K562 (cell line): ENCODE results near the gene APOC1. TPM values are rescaled to one million over a fixed set of nuclear protein-coding genes. Genes with fewer than 3 reads are reported as not detected.
A peak's percentile ranks its signal among the peaks of the same experiment; 100 is the strongest.
"Not testable (repeated sequence)": the region's sequence is repeated elsewhere in the genome, so short reads cannot be mapped to it uniquely, and the experiment has no call there.

Source experiments
- ATAC-seq: fragments of 200-7000 bp; cut with Tn5 transposase; 3 replicates; pipeline ENCODE4 v1.9.1; 2020; ENCODE audit warnings: moderate library complexity
- BruUV-seq: library from RNA; stranded (reverse); fragments of 400-500 nt; replicated peaks from 2 replicates; lab custom pipeline; 2021; lab: Mats Ljungman, UMichigan
- CTCF ChIA-PET: fragments of 300-600 bp; formaldehyde crosslinking; extraction: SDS; loops from one replicate; lab custom pipeline; 2021; ENCODE audit warnings: low intra/inter-chr PET ratio; lab: Yijun Ruan, JAX
- POLR2A ChIA-PET: fragments of 300-600, 350-650 bp; sonication (Branson Sonifier 250); formaldehyde crosslinking; extraction: SDS; loops from one replicate; lab custom pipeline; 2021; ENCODE audit warnings: antibody characterized with exemption, inconsistent platforms; lab: Yijun Ruan, JAX
- DNase-seq, 4 experiments: peaks; one replicate each; pipeline versions ENCODE4 v3.0.0 to v3.0.0-alpha.2; 2011 to 2018; ENCODE audit warnings: low spot score in 3 of 4, mixed read lengths in 3 of 4; ENCODE audit errors: extremely low read depth in 1 of 4
- FAIRE-seq: peaks from 2 replicates; lab custom pipeline; 2011; peaks lifted over from hg19 to GRCh38; lab: Jason Lieb, UNC
- H2AFZ ChIP-seq: 2 replicates; pipeline ENCODE4 v1.6.0; 2011; ENCODE audit warnings: low read depth, low read length, control low read depth, inconsistent platforms
- H3K27ac ChIP-seq: fragments of 200-600 bp; 3 replicates; pipeline ENCODE4 v1.8.0; 2011; ENCODE audit warnings: low read depth, mild to moderate bottlenecking, control low read depth, inconsistent platforms, low read length, moderate library complexity, mixed read lengths; ENCODE audit errors: extremely low read depth
- H3K27me3 ChIP-seq, 2 experiments: fragments of 300-600 bp in 1 of 2; 2 replicates in 1 of 2; 3 replicates in 1 of 2; pipeline versions ENCODE4 v1.6.0 to v1.8.0; 2011; ENCODE audit warnings: inconsistent platforms in 2 of 2, low read length in 2 of 2, mild to moderate bottlenecking in 1 of 2, mixed read lengths in 1 of 2, moderate library complexity in 1 of 2; ENCODE audit not compliant: control insufficient read depth in 2 of 2, insufficient read depth in 2 of 2
- H3K36me3 ChIP-seq: fragments of 300-600 bp; 3 replicates; pipeline ENCODE4 v1.8.0; 2011; ENCODE audit warnings: mild to moderate bottlenecking, low read length, inconsistent platforms; ENCODE audit not compliant: control insufficient read depth, insufficient read depth
- H3K4me1 ChIP-seq, 2 experiments: fragments of 200-600 bp in 1 of 2; replicated peaks in 1 of 2; 2 replicates in 1 of 2; 3 replicates in 1 of 2; pipeline versions ENCODE4 v1.5.1 to v1.8.0; 2011; ENCODE audit warnings: inconsistent platforms in 2 of 2, low read length in 2 of 2, mild to moderate bottlenecking in 1 of 2, mixed read lengths in 1 of 2, moderate library complexity in 1 of 2; ENCODE audit not compliant: control insufficient read depth in 2 of 2, insufficient read depth in 2 of 2
- H3K4me2 ChIP-seq: 2 replicates; pipeline ENCODE4 v1.6.1; 2011; ENCODE audit warnings: low read length, control low read depth, inconsistent platforms, mixed read lengths; ENCODE audit not compliant: insufficient read depth
- H3K4me3 ChIP-seq: fragments of 200-600 bp; sonication (generic), shearing (Covaris generic); 2 replicates; pipeline ENCODE4 v1.5.1; 2016; ENCODE audit warnings: control low read depth, inconsistent platforms
- H3K79me2 ChIP-seq: fragments of 200-600 bp; 3 replicates; pipeline ENCODE4 v1.8.0; 2011; ENCODE audit warnings: low read length, inconsistent platforms; ENCODE audit not compliant: control insufficient read depth, insufficient read depth
- H3K9ac ChIP-seq, 2 experiments: 2 replicates each; pipeline versions ENCODE4 v1.6.0 to v1.6.1; 2011; ENCODE audit warnings: low read depth in 2 of 2, low read length in 2 of 2, control low read depth in 1 of 2, inconsistent platforms in 1 of 2, mild to moderate bottlenecking in 1 of 2, mixed read lengths in 1 of 2; ENCODE audit not compliant: insufficient read depth in 1 of 2
- H3K9me1 ChIP-seq: one replicate; pipeline ENCODE4 v1.6.0; 2011; ENCODE audit warnings: inconsistent platforms, mild to moderate bottlenecking, low read length, moderate library complexity; ENCODE audit not compliant: control insufficient read depth, insufficient read depth
- H3K9me3 ChIP-seq: replicated peaks from 2 replicates; pipeline ENCODE4 v1.5.1; 2011; ENCODE audit warnings: low read depth, low read length, inconsistent platforms; ENCODE audit not compliant: control insufficient read depth, insufficient read depth
- H4K20me1 ChIP-seq: replicated peaks from 2 replicates; pipeline ENCODE4 v1.6.1; 2011; ENCODE audit warnings: low read length, inconsistent platforms, mixed read lengths; ENCODE audit not compliant: control insufficient read depth, insufficient read depth
- DMBX1 ChIP-seq: fragments of 250-450 bp; sonication (Bioruptor Pico); IDR thresholded peaks from 2 replicates; pipeline ENCODE4 v1.8.0; 2022; ENCODE audit warnings: inconsistent platforms, mild to moderate bottlenecking, moderate library complexity, borderline replicate concordance
- MCM2 ChIP-seq: fragments of 450-650 bp; IDR thresholded peaks from 2 replicates; pipeline ENCODE4 v1.6.1; 2017; ENCODE audit warnings: low read depth, mild to moderate bottlenecking
- ZNF3 ChIP-seq: fragments of 250-450 bp; sonication (Bioruptor Pico); IDR thresholded peaks from 2 replicates; pipeline ENCODE4 v1.5.0; 2021; ENCODE audit warnings: mild to moderate bottlenecking, moderate library complexity
- WGBS: fragments of 100-300 bp; shearing (Covaris generic); methylation state at CpG from one replicate; pipeline ENCODE4 v1.1.6; 2016; ENCODE audit warnings: low coverage, mixed read lengths; ENCODE audit not compliant: insufficient coverage; ENCODE audit errors: missing lambda C conversion rate; 5-methylcytosine and 5-hydroxymethylcytosine counted together
- in situ Hi-C: fragments of 300-500 bp; cut with MboI; formaldehyde crosslinking; loops from 4 replicates; pipeline ENCODE4 v1.15.0; 2018; ENCODE audit warnings: inconsistent platforms, mixed read lengths
- intact Hi-C: fragments of 100-400 bp; cut with micrococcal nuclease; formaldehyde crosslinking; loops from 2 replicates; pipeline ENCODE4 v1.14.2; 2022
- polyA plus RNA-seq, 8 experiments: library from polyadenylated mRNA; depleted of rRNA in 4 of 8; stranded (reverse) in 5 of 8; unstranded in 3 of 8; fragments of >200 nt; fragmentation: Nextera tagmentation in 2 of 8; fragmentation: Illumina TruSeq in 1 of 8; extraction: Ambion mirVana in 2 of 8; extraction: Trizol in 1 of 8; gene quantifications; 2 replicates each; pipeline versions ENCODE4 v1.2.1 to v1.2.3, GENCODE V29; 2011 to 2014; ENCODE audit warnings: inconsistent platforms in 1 of 8, missing spikeins in 1 of 8
- total RNA-seq, 7 experiments: library from RNA; depleted of rRNA in 6 of 7; stranded (reverse); fragments of >200 nt in 6 of 7; fragmentation: Illumina TruSeq in 2 of 7; extraction: Trizol in 2 of 7; gene quantifications; 2 replicates each; pipeline versions ENCODE4 v1.2.1 to v1.2.3, GENCODE V29; 2011 to 2021; ENCODE audit warnings: low replicate concordance in 1 of 7

APOC1 gene
- total and polyA plus RNA-seq, 9 of the 15 experiments (the other 6 are each of a cell fraction or from before 2014, with no cell fraction given) = 115 to 408 (median 220) TPM

- Histone ChIP-seq H3K27me3 (no peaks in the 10 kb centered on the region), H3K9ac (0 out of 4 replicates have a peak overlapping the region, but pooled peaks of 1 of the 2 experiments have one; percentile 23), H2AFZ (no peak overlapping the region), H3K36me3 (peaks cover 34% of the 10 kb centered on the region; the same call in 1 of the 3 replicates), H3K9me3 (no peaks in the 10 kb centered on the region), H3K79me2 (no peaks in the 10 kb centered on the region), H3K4me3 (no peak overlapping the region), H3K4me2 (no peak overlapping the region), H3K4me1 (peaks cover 0 to 23% of the 10 kb centered on the region in 2 experiments; a peak in 2 of 5 replicates), H4K20me1 (no peaks in the 10 kb centered on the region), H3K27ac (no peak overlapping the region), H3K9me1 (no peaks in the 10 kb centered on the region)
- BruUV-seq = no TSS peak
- ChIA-PET POLR2A (interaction anchor here (1.8 kb wide), 1 partner anchor 13 kb away, joined by 4 read pairs; no protein-coding TSS in a partner anchor), CTCF (no interaction called here)
- intact Hi-C loops = no loop called here
- in situ Hi-C loops = no loop called here
- TF ChIP-seq ZNF3 = no peak
- no peak for TF ChIP-seq DMBX1
- TF ChIP-seq MCM2 = no peak
- no peak for DNase-seq
- no peak for FAIRE-seq
- no peak for ATAC-seq
- 86% methylated on average over 11 of the region's 15 CpGs for WGBS
Measured at GRCh38 chr19:44882063-44882462, 32.3 kb upstream of the APOC1 start.

GRCh38 chr19:44882619-44883397, 31.6 kb upstream of the APOC1 start:
- intact Hi-C loops, H3K27me3 ChIP-seq, DNase-seq, H3K9me1 ChIP-seq, H4K20me1 ChIP-seq, ATAC-seq, H3K79me2 ChIP-seq, H3K4me3 ChIP-seq, H3K4me2 ChIP-seq, H2AFZ ChIP-seq, FAIRE-seq, H3K27ac ChIP-seq, H3K9ac ChIP-seq, in situ Hi-C loops, H3K9me3 ChIP-seq, CTCF ChIA-PET, BruUV-seq: not testable (repeated sequence)
- H3K4me1 ChIP-seq = peaks cover 0 to 23% of the 10 kb centered on the region in 2 experiments; a peak in 2 of 5 replicates
- 84% methylated on average over 15 of the region's 19 CpGs for WGBS
- POLR2A ChIA-PET = interaction anchor here (0.6 to 1.8 kb wide), 2 partner anchors 13 to 18 kb away, joined by 3 to 4 read pairs; no protein-coding TSS in a partner anchor
- H3K36me3 ChIP-seq = peaks cover 32% of the 10 kb centered on the region; the same call in 1 of the 3 replicates
